Activated T-cell treated with anti-CD3 and anti-CD28 coated beads, Interleukin-2, amount 50 U/mL, for 72 hours (primary cell): ENCODE measurements around the gene TPST2. TPM values are rescaled to one million over a fixed set of nuclear protein-coding genes. Genes with fewer than 3 reads are reported as not detected.

ENCODE experiments used
- ATAC-seq, 2 donors: fragments of 150-1000 bp; cut with Tn5 transposase; replicated peaks in 1 of 2; 2 replicates each; pipeline ENCODE4 v1.10.0; 2021; ENCODE audit warnings: moderate library complexity in 2 of 2, mild to moderate bottlenecking in 1 of 2
- DNase-seq, 2 donors: peaks; one replicate each; pipeline ENCODE4 v3.0.0; 2021 to 2022; ENCODE audit warnings: mixed read lengths in 1 of 2
- H3K27ac Mint-ChIP-seq: one replicate; pipeline ENCODE4 v1.8.0; 2022; ENCODE audit warnings: mild to moderate bottlenecking, moderate library complexity, mixed read lengths
- H3K27me3 Mint-ChIP-seq: one replicate; pipeline ENCODE4 v1.8.0; 2022; ENCODE audit warnings: low read depth, mixed read lengths
- H3K36me3 Mint-ChIP-seq, 2 donors: one replicate each; pipeline ENCODE4 v1.8.0; 2022; ENCODE audit warnings: mixed read lengths in 2 of 2, mild to moderate bottlenecking in 1 of 2; ENCODE audit not compliant: insufficient read depth in 2 of 2
- H3K4me1 Mint-ChIP-seq: one replicate; pipeline ENCODE4 v1.8.0; 2022; ENCODE audit warnings: low read depth, mixed read lengths
- H3K4me3 Mint-ChIP-seq, 2 donors: one replicate each; pipeline ENCODE4 v1.8.0; 2022; ENCODE audit warnings: mild to moderate bottlenecking in 2 of 2, mixed read lengths in 2 of 2, moderate library complexity in 2 of 2
- H3K9me3 Mint-ChIP-seq, 2 donors: one replicate each; pipeline ENCODE4 v1.8.0; 2022; ENCODE audit warnings: mixed read lengths in 2 of 2
- total RNA-seq, 2 donors: library from RNA; stranded (reverse); gene quantifications; one replicate each; pipeline ENCODE4 v1.2.3, GENCODE V29; 2022

TPST2 gene
- total RNA-seq, 2 donors from 2014 or later = 19.0 to 23.2 TPM

- no peaks in the 10 kb centered on the region for H3K27me3 Mint-ChIP-seq
- peaks cover 75% of the 10 kb centered on the region for H3K4me1 Mint-ChIP-seq
- DNase-seq = no peak
- ATAC-seq = no peak
- H3K4me3 Mint-ChIP-seq = peak overlapping the region in 1 of 2 donors; percentile 41
- H3K9me3 Mint-ChIP-seq = no peaks in the 10 kb centered on the region
- peak overlapping the region; percentile 59 for H3K27ac Mint-ChIP-seq
- peaks cover 0 to 2% of the 10 kb centered on the region in 2 donors for H3K36me3 Mint-ChIP-seq
These were observed 5.9 kb downstream of the TPST2 start for GRCh38 chr22:26584010-26584409.

GRCh38 chr22:26581633-26582168, 8.2 kb downstream of the TPST2 start:
- ATAC-seq = no peak
- Mint-ChIP-seq H3K27ac (peak overlapping the region; percentile 84), H3K36me3 (no peaks in the 10 kb centered on the region)

DNA sequence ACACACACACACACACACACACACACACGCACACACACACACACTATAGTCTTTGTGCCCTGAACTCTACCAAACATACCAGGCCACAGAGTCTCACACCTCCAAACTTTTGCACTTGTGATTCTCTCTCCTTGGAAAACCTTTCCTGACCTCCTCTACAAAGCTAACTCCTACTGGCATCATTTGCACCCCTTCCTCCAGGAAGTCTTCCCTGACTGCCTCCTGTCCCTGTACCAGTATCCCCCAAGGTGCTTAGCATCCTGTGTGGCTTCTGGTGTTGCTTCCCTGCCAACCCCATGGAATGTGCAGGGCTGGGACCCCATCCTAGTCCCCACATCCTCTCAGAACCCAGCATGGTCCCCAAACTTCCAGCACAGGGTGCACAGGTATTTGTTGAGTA, 8.9 kb downstream of the TPST2 start:
- no peaks in the 10 kb centered on the region for H3K9me3 Mint-ChIP-seq
- peaks cover 68% of the 10 kb centered on the region for H3K4me1 Mint-ChIP-seq
- H3K27ac Mint-ChIP-seq = peak overlapping the region; percentile 84
- peak overlapping the region in 1 of 2 donors; percentile 2 for H3K4me3 Mint-ChIP-seq
- DNase-seq (no peak), ATAC-seq (no peak)
- peaks cover 0 to 4% of the 10 kb centered on the region in 2 donors for H3K36me3 Mint-ChIP-seq
- H3K27me3 Mint-ChIP-seq = no peaks in the 10 kb centered on the region

More at GRCh38 chr22:26581633-26582168, 8.2 kb downstream of the TPST2 start:
- H3K4me3 Mint-ChIP-seq = peak overlapping the region in 1 of 2 donors; percentile 2
- peaks cover 69% of the 10 kb centered on the region for H3K4me1 Mint-ChIP-seq
- no peaks in the 10 kb centered on the region for H3K27me3 Mint-ChIP-seq
- H3K9me3 Mint-ChIP-seq = no peaks in the 10 kb centered on the region
- no peak for DNase-seq

GRCh38 chr22:26580240-26580962, 9.5 kb downstream of the TPST2 start:
- DNase-seq (no peak), ATAC-seq (no peak)
- H3K9me3 Mint-ChIP-seq = no peaks in the 10 kb centered on the region
- H3K36me3 Mint-ChIP-seq = peaks cover 0 to 4% of the 10 kb centered on the region in 2 donors
- peak overlapping the region; percentile 84 for H3K27ac Mint-ChIP-seq
- peaks cover 66% of the 10 kb centered on the region for H3K4me1 Mint-ChIP-seq
- peak overlapping the region; percentile 67 to 81 for H3K4me3 Mint-ChIP-seq
- H3K27me3 Mint-ChIP-seq = no peaks in the 10 kb centered on the region

DNA sequence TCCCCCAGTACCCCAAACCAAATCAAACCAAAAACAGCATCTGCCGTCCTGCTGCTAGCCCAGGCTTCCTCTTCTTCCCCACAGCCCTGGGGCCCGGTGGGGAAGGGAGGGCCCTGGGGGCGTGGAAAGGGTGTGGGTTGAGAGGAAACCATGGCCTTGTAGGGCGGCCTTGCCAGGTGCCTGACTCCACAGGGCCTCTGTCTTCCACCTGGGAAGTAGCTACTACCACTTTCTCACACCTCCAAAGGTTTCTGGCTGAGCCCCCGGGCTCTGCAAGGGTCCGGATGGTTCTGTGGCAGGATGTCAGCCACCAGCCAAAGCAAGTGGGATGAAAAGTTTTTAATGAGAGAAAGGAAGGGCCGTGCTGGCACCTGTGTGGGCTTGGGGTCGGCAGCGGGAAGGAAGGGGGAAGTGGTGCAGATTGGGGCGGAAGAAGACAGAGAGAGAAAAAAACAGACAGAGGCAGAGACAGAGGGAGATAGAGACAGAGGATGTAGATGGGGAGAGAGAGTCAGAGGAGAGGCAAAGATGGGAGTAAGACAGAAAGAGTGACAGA, 10.5 kb downstream of the TPST2 start:
- Mint-ChIP-seq H3K4me1 (peaks cover 60% of the 10 kb centered on the region), H3K4me3 (peak overlapping the region; percentile 67 to 81), H3K36me3 (peaks cover 0 to 4% of the 10 kb centered on the region in 2 donors), H3K9me3 (no peaks in the 10 kb centered on the region), H3K27me3 (no peaks in the 10 kb centered on the region), H3K27ac (peak overlapping the region; percentile 84)
- ATAC-seq = peak; percentile 89 to 95
- peak; percentile 56 to 68 for DNase-seq

GRCh38 chr22:26577081-26577480, 12.9 kb downstream of the TPST2 start:
- Mint-ChIP-seq H3K36me3 (peaks cover 0 to 7% of the 10 kb centered on the region in 2 donors), H3K4me3 (no peak overlapping the region), H3K27ac (no peak overlapping the region)

DNA sequence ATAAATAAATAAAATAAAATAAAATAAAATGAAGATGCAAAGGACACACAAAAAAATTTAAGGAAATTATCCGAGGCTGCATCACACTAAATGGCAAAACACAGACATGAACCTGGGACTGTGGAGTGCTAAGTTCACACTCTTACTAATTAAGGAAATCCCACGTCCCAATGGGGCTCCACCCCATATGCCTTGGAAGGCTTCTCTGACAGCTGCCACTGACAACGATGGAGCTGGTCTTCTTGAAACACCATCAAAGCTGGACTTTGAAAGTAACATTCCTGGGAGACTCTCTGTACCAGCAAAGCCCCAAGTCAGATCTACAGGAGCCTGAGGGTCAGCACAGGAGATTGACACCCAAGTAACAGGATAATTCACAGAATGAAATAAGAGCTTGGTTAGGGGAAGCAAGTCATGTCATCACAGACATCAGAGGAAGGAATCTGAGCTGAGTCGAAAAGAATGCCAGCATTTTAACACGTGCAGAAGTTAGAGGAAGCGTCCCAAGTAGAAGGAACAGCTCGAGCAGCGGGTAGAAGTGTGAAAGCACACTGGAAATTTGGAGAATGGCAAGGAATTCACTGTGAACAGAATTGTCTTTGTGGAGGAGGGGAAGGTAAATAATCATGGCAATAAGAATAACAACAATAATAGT, 13.8 kb downstream of the TPST2 start:
- Mint-ChIP-seq H3K4me3 (no peak overlapping the region), H3K27ac (no peak overlapping the region), H3K9me3 (no peaks in the 10 kb centered on the region), H3K36me3 (peaks cover 0 to 7% of the 10 kb centered on the region in 2 donors), H3K4me1 (peaks cover 51% of the 10 kb centered on the region), H3K27me3 (no peaks in the 10 kb centered on the region)
- DNase-seq (no peak), ATAC-seq (no peak)

More at GRCh38 chr22:26577081-26577480, 12.9 kb downstream of the TPST2 start:
- H3K9me3 Mint-ChIP-seq = no peaks in the 10 kb centered on the region
- ATAC-seq (no peak), DNase-seq (no peak)
- peaks cover 58% of the 10 kb centered on the region for H3K4me1 Mint-ChIP-seq
- H3K27me3 Mint-ChIP-seq = no peaks in the 10 kb centered on the region

DNA sequence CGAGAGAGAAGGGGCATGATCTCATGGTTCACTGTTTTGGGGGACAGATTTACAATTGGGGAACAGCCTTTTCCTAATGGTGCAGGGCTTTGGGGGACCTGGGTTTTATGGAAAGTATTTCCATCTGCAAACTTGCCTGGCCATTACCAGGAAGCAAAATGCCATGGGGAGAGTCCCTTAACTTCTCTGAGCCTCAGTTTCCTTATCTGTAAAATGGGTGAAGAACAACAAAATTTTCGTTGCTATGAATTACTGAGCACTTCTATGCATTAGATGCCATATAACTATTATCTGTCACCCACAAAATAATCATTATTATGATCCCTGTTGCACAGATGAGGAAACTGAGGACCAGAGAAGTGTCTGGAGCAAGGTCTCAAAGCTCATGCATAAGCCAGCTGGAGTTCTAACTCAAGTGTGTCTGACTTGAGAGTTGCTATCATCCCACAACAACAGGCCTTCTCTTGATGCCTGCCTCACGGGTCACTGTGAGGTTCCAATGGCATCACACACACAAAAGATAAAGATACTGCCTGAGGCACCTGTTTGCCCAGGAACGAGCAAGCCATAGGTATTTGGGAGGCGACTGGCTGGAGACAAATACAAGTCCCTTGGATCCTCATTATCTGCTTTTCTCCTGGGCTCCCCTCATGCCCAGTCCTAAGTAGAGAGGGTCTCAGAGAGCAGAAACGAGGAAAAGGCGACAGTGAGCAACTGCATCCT, 15.8 kb downstream of the TPST2 start:
- peaks cover 0 to 7% of the 10 kb centered on the region in 2 donors for H3K36me3 Mint-ChIP-seq
- no peak for ATAC-seq

DNA sequence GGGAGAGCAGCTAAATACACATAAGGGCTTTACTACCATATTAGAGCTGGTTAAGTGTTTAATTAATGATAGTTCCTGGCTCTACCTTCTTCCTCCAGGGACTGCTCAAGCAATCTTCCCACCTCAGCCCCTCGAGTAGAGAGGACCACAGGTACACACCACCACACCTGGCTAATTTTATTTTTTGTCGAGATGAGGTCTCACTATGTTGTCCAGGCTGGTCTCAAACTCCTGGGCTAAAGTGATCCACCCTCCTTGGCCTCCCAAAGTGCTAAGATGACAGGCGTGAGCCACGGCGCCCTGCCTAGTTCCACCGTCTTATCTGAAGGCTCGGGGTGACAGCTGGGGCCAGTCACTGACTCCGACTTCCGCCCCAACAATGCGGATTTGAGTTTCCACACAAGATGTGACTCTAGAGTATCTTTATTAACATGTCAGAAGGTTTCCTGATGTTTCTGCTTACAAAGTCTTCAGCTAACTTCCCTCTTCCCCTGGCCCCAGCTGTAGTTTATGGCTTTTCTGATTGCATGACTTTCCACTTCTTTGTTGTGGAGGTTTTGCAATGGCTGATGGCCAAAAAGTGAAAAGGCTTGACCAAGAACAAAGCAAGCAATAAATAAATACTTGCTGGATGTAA, 16.8 kb downstream of the TPST2 start:
- peaks cover 30% of the 10 kb centered on the region for H3K4me1 Mint-ChIP-seq

More for the DNA sequence above, 15.8 kb downstream of the TPST2 start:
- no peaks in the 10 kb centered on the region for H3K9me3 Mint-ChIP-seq
- no peak overlapping the region for H3K27ac Mint-ChIP-seq
- DNase-seq = no peak
- no peaks in the 10 kb centered on the region for H3K27me3 Mint-ChIP-seq
- no peak overlapping the region for H3K4me3 Mint-ChIP-seq
- peaks cover 32% of the 10 kb centered on the region for H3K4me1 Mint-ChIP-seq

GRCh38 chr22:26570864-26571525, 18.9 kb downstream of the TPST2 start:
- Mint-ChIP-seq H3K27me3 (no peaks in the 10 kb centered on the region), H3K36me3 (peaks cover 0 to 3% of the 10 kb centered on the region in 2 donors), H3K4me3 (no peak overlapping the region), H3K9me3 (no peaks in the 10 kb centered on the region), H3K4me1 (peaks cover 34% of the 10 kb centered on the region), H3K27ac (peak overlapping the region; percentile 0)
- ATAC-seq (no peak), DNase-seq (no peak)

More for the DNA sequence above, 16.8 kb downstream of the TPST2 start:
- Mint-ChIP-seq H3K36me3 (peaks cover 0 to 7% of the 10 kb centered on the region in 2 donors), H3K4me3 (peak overlapping the region in 1 of 2 donors; percentile 35), H3K9me3 (no peaks in the 10 kb centered on the region), H3K27me3 (no peaks in the 10 kb centered on the region), H3K27ac (no peak overlapping the region)
- ATAC-seq = peak; percentile 49 to 62
- no peak for DNase-seq

DNA sequence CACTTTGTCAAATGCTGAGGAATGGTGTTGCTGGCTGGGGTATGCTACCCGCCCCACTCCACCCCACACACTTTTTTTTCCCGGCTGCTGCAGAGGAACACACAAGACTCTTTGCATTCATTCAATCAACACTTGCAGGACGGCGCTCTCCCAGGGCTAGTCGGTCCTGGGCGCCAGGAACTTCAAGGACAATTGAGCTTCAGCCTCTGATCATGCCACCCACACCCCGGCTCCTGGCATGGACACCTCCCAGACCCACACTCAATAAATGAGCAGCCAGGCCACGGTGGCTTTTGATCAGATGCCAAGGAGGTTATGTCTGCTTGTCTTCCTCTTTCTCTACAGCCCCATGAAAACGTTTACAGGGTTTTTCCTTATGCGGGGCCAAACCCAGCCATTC, 19.8 kb downstream of the TPST2 start:
- Mint-ChIP-seq H3K4me3 (no peak overlapping the region), H3K36me3 (peaks cover 0 to 3% of the 10 kb centered on the region in 2 donors), H3K27me3 (no peaks in the 10 kb centered on the region), H3K9me3 (no peaks in the 10 kb centered on the region), H3K4me1 (peaks cover 29% of the 10 kb centered on the region), H3K27ac (no peak overlapping the region)
- DNase-seq (no peak), ATAC-seq (no peak)

- H3K36me3 Mint-ChIP-seq = peaks cover 0 to 3% of the 10 kb centered on the region in 2 donors
- no peak overlapping the region for H3K4me3 Mint-ChIP-seq
- DNase-seq (no peak), ATAC-seq (no peak)
- peaks cover 24% of the 10 kb centered on the region for H3K4me1 Mint-ChIP-seq
- H3K9me3 Mint-ChIP-seq = no peaks in the 10 kb centered on the region
- no peak overlapping the region for H3K27ac Mint-ChIP-seq
- H3K27me3 Mint-ChIP-seq = no peaks in the 10 kb centered on the region
These were observed 21.7 kb downstream of the TPST2 start for GRCh38 chr22:26568207-26568706.
